ENCODE measurements around the gene SLC12A3.

Gene SLC12A3

DNA sequence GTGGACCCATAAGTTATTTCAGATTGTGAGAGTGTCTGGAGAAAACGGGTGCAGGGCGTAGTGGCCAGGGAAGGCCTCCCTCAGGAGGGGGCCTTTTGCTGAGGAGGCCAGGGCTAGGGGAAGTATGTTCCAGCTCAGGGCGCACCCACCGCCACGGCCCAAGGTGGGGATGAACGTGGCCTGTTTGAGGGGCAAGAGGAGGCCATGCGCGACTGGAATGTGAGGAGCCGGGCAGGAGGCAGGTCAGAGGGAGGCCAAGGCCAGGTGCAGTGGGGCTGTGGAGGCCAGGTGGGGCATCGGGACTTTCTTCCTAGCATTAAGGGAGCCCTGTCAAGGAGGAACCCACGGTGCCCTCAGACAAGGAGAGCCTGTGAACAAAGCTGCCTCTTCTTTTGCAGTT, 26.7 kb downstream of the SLC12A3 start:
- no peak for DNase-seq (ENCODE audit: low read depth in 2 of 2)

DNA sequence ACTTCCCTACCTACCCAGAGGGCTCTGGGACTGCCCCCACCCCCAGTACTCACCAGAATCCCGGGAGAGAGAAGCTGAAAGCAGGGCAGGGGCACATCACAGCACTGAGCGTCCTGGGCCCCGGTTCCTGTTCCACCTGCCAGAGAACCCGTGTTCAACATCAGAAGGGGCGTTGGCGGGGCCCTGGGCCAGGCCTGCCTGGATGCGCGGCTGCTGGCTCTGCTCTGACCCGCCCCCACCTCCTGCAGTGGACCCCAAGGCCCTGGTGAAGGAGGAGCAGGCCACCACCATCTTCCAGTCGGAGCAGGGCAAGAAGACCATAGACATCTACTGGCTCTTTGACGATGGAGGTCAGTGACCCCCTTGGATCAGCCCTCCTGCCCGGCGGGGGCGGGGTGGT, 27.7 kb downstream of the SLC12A3 start:
- DNase-seq (ENCODE audit: low read depth in 2 of 2): no peak

DNA sequence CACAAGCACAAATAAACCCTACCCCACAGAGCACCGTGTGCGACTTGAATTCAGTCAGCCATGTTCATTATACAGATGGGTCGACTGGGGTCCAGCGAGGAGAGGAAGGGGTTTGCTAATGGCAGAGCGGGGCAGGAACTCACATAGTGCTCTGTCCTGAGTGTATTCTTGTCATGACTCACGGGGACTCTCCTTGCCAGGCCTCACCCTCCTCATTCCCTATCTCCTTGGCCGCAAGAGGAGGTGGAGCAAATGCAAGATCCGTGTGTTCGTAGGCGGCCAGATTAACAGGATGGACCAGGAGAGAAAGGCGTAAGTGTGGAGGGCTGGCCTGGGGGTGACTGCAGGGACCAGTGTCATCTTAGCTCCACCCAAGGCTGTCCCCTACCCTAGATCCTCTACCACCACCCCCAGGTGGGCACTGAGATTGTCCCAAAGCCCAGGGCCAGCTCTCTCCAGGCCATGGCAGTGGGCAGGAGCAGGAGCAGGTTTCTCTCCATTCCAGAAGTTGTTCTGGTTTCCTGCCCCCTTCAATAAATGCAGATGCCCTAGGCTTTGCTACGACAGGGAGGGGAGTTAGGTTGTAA, 29.4 kb downstream of the SLC12A3 start:
- no peak for DNase-seq (ENCODE audit: low read depth in 2 of 2)

DNA sequence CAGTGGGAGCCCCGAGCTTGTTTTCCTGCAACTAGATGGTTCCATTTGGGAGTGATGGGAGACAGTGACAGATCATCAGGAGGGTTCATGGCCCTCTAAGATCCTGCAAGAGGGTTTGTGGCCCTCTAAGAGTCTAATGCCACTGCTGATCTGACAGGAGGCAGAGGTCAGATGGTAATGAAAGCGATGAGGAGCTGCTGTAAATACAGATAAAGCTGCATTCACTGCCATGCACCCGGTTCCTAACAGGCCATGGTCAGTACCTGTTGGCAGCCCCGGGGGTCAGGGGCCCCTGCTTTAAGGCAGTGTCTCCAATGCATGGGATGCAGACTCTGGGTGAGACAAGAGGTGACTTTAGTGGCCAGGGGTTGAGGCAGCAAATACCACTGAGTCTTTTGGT, 30.8 kb downstream of the SLC12A3 start:
- DNase-seq (ENCODE audit: low read depth in 2 of 2): no peak

DNA sequence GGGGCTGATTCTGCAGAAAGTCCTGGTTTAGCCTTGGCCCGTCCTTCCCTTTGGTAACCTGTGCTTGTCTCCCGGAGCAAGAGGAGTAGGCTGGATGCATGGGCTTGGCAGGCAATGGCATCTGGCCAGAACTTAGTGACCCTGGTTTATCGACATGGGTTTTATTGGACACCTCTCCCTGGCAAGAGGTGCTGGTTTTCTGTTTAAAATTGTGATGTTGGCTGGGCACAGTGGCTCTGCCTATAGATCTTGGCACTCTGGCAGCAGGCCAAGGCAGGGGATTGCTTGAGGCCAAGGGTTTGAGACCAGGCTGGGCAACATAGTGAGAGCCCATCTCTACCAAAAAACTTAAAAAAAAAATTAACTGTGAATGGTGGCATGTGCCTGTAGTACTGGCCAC, 31.2 kb downstream of the SLC12A3 start:
- DNase-seq (ENCODE audit: low read depth in 2 of 2): no peak

DNA sequence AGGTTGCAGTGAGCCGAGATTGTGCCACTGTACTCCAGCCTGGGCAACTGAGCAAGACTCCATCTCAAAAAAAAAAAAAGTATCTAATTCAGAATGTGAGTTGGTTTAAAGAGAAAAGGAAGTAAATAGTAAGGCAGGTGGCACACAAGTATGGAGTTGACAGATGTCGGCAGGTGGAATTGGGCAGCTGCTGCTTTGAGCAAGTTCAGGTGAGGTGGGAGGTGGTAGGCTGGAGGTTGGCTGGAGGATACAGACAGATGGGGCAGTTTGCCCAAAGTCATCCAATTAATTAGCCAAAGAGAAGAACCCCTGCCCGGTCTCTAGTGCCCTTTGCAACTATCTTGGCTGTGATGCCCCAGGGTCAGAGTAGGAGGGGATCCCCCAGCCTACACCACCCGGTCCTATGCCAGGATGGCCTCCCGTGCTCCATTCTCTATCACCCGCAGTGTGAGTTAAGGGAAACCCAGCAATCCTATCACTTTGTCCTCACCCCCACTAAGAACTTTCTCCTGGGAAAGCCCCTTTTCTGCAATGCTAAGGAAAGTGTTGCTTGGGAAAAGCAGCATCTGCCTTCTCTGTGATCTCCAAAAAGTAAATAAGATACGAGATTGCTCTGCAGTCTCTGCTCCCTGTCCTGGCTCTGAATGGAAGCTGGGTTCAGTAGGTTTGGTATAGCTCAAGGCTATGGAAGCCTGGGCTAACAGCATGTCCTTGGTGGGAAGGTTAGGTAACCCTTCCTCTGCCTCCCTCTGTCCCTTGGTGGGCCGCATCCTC, 32.2 kb downstream of the SLC12A3 start:
- no peak for DNase-seq (ENCODE audit: low read depth in 2 of 2)

DNA sequence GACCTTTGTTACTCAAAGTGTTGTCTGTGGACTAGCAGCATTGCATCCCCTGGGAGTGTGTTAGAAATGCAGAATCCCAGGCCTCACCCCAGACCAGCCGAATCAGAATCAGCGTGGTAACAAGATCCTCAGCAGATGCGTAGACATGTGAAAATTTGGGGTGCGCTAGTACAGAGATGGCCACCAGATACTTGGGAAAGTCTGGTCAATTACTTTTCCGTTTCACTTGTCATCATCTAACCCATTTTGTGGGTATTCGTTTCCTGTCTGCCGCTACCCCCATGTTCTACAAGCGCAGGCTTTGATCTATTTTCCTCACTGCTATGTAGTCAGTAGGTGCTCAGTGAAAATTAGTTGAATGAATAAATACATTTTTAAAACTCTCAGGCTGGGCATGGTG, 33.8 kb downstream of the SLC12A3 start:
- DNase-seq (ENCODE audit: low read depth in 2 of 2): no peak

DNA sequence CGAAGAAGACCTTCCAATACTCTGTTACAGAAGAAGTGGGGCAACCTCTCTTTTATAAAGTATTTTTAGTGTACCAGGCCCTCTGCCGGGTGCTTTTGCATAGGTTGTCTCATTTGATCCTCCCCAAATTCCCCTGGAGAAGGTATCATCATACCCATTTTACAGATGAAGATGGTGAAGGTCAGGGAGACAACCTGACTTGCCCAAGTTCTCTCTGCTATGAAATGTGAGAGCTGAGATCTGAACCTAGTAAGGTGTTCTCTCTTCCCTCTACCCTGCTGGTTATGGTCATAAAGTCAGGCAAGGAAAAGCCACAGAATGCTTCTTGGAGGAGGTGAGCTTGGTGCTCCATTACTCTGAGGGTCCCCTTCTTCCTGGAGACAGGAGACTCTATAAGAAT, 38.9 kb downstream of the SLC12A3 start:
- DNase-seq (ENCODE audit: low read depth in 2 of 2): no peak

DNA sequence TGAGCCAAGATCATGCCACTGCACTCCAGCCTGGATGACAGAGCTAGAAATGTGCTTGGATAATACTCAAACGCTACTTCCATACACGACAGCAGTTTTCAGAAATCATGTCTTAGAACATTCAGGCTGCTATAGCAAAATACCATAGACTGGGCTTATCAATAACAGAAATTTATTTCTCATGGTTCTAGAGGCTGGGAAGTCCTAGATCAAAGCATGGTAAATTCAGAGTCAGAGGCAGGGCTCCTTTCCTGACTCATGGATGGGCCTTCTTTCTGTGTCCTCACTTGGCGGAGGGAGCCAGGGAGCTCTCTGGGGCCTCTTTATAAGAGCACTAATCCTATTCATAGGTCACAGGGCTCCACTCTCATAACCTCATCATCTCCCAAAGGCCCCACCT, 42.4 kb downstream of the SLC12A3 start:
- no peak for DNase-seq (ENCODE audit: low read depth in 2 of 2)

DNA sequence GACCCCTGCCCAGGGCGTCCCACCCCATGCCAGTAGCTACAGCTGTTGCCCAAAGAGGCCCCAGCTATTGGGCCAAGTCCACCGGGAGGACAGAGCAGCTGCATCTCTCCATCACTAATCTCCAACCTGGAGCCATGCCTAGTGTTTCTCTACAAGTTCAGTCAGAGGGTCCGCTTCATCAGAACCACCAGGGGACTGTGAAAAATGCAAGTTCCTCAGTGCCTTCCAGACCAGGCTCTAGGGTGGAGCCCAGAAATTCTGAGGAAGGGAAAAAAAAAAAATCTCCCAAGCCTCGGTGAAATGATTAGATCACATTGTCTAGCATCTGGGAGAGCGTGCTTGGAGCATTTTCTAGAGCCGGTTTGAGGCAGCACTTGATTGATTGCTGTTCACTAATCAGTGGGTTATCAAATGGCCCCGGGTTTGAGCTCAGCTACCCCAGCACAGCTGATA, 44.5 kb downstream of the SLC12A3 start:
- DNase-seq (ENCODE audit: low read depth in 2 of 2): no peak

DNA sequence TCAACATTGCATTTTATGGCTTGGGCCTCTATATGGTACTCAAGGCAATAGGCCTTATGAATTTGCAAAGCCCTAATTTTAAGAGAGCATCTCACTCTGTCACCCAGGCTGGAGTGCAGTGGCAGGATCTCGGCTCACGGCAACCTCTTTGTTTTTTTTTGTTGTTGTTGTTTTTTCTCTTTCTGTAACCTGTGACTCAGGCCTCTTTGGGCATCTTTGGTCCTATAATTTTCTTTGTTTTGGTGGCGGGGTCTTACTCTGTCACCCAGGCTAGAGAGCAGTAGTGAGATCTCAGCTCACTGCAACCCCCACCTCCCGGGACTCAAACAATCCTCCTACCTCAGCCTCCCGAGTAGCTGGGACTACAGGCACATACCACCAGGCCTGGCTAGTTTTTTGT, 45.1 kb downstream of the SLC12A3 start:
- DNase-seq (ENCODE audit: low read depth in 2 of 2): no peak

DNA sequence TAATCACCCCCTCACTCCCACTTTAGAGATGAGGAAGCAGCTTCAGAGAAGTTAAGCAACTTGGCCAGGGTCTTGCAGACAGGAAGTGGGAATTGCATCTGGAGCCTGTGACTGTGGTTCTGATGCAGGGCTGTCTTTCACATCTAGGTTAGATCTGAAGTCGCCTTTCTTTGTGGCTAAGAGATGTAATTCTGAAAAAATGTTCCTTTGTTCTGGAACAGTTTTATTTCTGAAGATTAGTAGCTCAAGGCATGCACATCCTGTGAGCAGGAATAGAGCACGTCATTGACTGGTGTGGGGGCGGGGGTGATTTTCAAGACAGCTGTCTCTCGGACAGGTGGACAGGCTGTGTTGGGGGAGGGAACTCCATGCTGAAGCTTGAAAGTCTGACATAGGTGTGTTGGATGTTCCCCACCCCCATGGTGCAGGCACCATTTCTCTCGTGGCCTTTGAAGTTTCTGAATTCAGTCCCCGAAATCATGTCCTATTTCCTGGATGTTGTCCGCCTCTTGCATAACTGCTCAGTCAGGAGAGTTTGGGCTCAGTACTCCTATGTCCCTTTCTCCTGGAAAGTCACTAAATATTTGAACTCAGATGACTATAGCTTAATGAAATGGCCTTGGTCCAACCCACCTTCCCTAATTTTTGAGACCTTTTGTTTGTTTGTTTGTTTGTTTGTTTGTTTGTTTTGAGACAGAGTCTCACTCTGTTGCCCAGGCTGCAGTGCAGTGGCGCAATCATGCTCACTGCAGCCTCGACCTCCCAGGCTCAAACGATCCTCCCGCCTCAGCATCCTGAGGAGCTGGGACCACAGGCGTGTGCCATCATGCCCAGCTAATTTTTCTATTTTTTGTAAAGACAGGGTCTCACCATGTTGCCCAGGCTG, 45.9 kb downstream of the SLC12A3 start:
- DNase-seq (ENCODE audit: low read depth in 2 of 2): no peak

DNA sequence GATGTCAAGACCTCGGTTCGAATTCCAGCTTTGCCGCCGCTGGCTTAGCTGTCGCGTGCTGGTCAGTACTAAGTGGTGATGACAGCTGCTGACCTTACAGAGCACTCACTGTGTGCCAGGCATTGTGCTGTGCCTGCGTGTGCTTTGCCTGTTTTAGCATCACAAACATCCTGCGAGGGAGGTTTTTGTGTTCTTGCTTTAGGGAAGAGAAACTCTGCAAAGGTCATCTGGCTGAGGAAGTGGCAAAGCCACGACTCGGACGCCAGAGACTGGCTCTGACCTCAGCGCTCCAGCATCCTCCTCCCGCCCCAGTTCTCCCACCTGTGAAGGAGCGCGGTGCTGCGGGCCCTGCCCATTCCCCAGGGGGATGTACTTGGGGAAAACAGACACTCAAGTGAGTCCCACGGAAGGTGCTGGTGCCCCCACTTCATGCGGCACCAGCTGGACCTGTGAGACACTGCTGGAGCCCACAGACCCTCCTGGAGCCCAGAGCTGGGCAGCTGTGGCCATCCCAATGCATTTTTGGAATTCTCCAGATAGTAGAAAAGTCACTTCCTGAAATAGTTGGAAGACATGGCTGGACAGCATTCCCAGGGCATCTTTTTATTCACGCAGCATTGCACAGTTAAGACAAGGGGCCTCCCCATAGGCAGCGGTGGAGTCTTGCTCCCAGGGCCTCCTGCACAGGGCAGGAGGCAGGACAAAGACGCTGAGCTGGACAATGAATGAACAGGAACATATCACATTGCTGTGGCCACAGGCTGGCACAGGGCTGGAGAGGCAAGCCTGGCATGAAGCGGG, 47.0 kb downstream of the SLC12A3 start:
- DNase-seq (ENCODE audit: low read depth in 2 of 2): no peak

DNA sequence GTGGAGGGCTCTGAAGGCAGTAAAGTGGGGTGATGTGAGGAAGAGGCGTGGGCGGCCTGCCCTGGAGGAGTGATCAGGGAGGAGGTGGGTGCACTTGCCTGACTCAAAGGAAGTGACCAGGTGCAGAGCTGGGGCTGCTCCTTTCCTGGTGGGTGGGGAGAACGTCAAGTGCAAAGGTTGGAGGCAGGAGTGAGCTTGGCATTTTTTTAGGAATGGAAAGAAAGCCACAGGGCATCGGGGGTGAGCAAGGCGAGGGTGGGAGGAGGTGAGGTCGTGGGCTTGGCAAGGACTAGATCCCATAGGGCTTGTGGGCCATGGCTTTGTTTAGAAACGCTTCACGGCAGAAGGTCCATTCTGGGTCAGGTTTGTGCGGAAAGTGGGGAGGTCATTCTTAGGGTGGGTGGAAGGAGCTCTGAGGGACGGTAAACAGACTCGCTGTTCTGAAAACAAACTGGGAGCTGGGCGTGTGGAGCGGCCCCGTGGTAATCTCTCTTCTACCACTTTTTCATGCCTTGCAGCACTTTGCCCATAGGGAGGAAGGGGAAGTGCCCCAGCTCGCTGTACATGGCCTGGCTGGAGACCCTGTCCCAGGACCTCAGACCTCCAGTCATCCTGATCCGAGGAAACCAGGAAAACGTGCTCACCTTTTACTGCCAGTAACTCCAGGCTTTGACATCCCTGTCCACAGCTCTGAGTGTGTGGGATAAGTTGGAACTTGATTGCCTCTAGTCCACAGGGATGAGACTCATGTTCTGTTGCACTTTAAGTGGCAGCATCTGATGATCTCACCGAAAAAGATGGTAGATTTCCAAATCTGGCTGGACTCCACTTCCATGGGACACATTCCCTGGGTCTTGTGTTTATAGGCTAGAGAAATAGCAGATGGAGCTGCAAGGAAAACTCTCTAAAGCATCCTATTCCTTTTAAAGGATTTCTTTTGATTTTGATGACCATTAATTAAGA, 48.0 kb downstream of the SLC12A3 start:
- DNase-seq (ENCODE audit: low read depth in 2 of 2): no peak

DNA sequence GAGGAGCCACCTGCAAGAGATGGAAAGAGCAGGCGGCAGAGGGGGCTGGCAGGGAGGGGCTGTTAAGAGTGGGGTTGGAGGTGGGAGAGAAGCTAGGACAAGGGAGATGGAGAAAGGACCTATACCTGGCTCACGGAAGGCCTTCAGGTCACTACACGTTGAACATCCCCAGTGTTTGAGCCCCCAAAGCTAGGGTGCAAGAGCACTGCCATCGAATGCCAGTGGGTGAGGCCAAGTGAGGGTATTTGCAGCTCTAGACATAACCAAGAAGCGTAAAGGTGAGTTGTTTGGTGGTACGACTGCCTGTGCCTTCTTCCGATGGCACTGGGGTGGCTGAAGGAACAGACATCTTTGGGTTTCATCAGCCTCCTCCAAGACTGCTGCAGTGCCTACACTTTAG, 49.9 kb downstream of the SLC12A3 start:
- no peak for DNase-seq (ENCODE audit: low read depth in 2 of 2)

DNA sequence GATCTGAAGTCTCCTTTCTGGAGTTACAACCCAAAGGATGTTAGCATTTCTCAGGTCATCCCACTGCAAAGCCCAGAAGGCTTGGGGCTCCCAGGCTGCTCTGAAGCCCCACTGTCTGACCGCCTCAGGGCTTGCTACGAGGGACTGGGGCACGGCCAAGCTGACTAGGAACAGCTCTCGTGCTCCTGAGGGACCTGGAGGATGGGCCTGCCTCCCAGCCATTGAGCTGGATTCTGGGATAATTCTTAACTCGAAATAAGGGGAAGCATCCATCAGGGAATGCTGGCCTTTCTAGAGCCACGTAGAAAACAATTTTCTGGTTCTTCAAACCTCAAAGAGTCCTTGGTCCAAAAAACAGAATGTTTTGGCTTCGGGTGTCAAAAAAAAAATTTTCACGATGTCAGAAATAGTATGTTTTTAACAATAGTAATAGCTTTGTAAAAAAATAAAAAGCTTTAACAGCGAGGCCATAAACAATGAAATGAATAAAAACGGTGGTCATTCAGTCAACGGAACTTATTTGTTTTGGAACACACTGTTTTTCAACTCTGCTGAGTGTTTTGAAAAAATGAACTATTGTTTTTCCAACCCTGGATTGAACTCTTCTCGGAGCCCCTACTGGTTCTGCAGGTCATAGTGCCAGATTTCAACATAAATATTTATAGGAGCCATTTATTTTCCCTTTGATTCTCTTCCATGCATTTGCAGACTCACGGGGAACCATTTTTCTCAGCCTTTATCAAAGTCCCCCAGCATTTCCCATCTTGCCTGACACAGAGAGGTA, 50.5 kb downstream of the SLC12A3 start:
- DNase-seq (ENCODE audit: low read depth in 2 of 2): no peak

DNA sequence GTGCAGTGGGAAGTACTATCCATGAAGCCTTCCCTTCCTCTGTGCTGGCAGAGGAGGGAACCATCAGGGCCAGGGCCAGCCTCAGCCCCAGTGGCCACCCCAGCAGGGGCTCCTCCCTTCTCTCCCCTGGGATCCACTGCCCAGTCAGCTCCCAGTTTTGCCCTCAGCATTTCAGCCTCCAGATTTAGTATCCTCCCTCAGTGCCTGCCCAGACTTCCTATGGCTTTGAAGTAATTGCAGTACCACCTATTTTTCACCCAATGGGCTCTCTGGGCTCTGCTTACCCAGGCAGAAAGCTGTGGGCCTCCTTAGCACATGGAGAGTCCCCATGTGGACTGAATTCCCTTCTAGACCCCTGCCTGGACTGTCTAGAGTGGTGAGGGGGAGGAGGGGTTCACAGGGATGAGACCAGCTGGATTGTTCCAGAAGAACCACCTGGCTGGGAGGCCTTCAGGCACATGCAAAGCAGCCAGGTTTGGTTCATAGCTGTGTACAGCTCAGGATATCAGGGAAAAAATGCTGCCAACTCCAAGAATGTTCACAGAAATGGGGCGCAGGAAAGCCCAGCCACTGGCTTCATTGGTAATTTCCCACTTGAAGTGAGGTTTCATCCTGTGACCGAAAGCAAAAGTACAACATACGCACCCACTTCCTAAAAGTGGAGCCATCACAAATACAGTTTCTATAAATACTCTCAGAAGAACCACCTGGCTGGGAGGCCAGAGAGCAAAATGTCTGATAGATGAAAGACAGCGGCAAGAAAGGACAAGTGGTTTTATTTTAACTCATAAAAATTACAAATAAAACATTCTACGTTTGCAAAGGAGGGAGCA, 51.8 kb downstream of the SLC12A3 start:
- DNase-seq (ENCODE audit: low read depth in 2 of 2): no peak

DNA sequence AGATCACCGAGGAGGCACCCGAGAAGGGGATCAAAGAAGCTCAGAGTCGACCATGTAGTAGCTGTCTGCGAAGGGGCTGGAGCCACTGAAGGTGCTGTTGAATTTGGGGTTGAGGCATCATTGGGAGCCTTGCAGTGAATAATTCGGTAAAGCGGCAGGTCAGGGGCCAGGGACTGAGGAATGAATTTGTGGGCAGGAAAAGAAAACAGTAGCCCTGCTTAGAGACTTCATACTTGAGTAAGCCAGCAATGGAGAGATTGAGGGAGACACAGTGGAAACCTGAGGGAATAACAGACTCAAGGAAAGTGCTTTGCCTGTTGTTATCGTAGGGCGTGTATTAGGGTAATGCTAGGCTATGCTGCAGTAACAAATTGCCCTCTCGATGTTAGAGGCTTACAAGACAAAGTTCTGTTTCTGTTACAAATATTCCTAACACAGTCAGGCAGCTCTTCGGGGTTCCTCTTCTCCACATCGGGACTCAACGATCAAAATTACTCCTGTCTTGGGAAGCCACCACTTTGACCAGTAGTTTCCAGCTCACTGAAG, 53.5 kb downstream of the SLC12A3 start:
- DNase-seq (ENCODE audit: low read depth in 2 of 2): no peak

All from stimulated activated CD8-positive, alpha-beta memory T cell treated with anti-CD3 and anti-CD28 coated beads, Interleukin-2, amount 100 ng/mL, for 1 hour (primary cell).